ENCODE results near the gene MYBBP1A.

DNA sequence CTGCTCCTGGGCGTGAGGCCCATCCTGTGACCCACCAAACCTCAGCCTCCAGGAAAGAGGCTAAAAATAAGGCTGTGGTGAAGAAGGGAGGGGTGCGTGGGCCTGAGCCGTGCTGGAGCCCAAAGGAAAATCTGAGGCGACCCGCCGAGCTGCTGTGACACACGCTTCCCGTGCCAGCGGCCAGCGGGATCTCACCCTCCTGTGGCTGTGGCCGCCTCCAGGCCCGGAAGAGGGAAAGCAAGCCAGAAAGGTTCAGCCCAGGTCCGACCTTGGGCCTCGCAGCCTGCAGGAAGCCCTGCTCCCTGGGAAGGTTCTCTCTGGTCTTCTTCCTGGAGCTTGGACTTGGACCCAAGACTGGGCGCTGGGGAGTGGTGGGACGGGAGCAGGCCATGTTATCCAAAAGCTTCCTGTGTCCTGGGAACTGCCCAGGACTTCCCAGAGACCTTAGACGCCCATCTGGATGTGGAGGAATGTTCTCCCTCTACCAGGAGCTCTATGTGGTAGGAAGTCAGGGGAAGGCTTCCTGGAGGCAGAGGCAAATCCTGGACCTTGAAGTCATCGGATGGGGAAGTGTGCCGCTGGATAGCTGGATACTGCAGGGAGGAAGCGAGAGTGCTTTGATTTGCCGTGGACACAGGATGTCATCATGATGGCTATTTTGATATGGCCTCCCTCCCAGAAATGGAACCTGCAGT is 45.1 kb downstream of the MYBBP1A start:
- TF ChIP-seq, protein P1, sequence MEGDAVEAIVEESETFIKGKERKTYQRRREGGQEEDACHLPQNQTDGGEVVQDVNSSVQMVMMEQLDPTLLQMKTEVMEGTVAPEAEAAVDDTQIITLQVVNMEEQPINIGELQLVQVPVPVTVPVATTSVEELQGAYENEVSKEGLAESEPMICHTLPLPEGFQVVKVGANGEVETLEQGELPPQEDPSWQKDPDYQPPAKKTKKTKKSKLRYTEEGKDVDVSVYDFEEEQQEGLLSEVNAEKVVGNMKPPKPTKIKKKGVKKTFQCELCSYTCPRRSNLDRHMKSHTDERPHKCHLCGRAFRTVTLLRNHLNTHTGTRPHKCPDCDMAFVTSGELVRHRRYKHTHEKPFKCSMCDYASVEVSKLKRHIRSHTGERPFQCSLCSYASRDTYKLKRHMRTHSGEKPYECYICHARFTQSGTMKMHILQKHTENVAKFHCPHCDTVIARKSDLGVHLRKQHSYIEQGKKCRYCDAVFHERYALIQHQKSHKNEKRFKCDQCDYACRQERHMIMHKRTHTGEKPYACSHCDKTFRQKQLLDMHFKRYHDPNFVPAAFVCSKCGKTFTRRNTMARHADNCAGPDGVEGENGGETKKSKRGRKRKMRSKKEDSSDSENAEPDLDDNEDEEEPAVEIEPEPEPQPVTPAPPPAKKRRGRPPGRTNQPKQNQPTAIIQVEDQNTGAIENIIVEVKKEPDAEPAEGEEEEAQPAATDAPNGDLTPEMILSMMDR (IDR thresholded peaks at IDR 0.05), result no peak
- TF ChIP-seq RFX5 (IDR thresholded peaks at IDR 0.05) (no peak), KDM1A (IDR thresholded peaks at IDR 0.05; ENCODE audit: low read depth) (no peak), CEBPB (IDR thresholded peaks at IDR 0.05) (no peak), JUNB (IDR thresholded peaks at IDR 0.05) (no peak), MYC (IDR thresholded peaks at IDR 0.05; ENCODE audit: borderline replicate concordance, low read length) (no peak)
- TF ChIP-seq, protein P2, sequence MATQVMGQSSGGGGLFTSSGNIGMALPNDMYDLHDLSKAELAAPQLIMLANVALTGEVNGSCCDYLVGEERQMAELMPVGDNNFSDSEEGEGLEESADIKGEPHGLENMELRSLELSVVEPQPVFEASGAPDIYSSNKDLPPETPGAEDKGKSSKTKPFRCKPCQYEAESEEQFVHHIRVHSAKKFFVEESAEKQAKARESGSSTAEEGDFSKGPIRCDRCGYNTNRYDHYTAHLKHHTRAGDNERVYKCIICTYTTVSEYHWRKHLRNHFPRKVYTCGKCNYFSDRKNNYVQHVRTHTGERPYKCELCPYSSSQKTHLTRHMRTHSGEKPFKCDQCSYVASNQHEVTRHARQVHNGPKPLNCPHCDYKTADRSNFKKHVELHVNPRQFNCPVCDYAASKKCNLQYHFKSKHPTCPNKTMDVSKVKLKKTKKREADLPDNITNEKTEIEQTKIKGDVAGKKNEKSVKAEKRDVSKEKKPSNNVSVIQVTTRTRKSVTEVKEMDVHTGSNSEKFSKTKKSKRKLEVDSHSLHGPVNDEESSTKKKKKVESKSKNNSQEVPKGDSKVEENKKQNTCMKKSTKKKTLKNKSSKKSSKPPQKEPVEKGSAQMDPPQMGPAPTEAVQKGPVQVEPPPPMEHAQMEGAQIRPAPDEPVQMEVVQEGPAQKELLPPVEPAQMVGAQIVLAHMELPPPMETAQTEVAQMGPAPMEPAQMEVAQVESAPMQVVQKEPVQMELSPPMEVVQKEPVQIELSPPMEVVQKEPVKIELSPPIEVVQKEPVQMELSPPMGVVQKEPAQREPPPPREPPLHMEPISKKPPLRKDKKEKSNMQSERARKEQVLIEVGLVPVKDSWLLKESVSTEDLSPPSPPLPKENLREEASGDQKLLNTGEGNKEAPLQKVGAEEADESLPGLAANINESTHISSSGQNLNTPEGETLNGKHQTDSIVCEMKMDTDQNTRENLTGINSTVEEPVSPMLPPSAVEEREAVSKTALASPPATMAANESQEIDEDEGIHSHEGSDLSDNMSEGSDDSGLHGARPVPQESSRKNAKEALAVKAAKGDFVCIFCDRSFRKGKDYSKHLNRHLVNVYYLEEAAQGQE (IDR thresholded peaks at IDR 0.05), result no peak
- TF ChIP-seq, protein P3, sequence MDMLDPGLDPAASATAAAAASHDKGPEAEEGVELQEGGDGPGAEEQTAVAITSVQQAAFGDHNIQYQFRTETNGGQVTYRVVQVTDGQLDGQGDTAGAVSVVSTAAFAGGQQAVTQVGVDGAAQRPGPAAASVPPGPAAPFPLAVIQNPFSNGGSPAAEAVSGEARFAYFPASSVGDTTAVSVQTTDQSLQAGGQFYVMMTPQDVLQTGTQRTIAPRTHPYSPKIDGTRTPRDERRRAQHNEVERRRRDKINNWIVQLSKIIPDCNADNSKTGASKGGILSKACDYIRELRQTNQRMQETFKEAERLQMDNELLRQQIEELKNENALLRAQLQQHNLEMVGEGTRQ (IDR thresholded peaks at IDR 0.05), result no peak
